ENCODE measurements around the gene ETDA. TPM values are rescaled to one million over a fixed set of nuclear protein-coding genes. Genes with fewer than 3 reads are reported as not detected.

ETDA gene
- polyA plus RNA-seq, 1 donor = not detected

DNA sequence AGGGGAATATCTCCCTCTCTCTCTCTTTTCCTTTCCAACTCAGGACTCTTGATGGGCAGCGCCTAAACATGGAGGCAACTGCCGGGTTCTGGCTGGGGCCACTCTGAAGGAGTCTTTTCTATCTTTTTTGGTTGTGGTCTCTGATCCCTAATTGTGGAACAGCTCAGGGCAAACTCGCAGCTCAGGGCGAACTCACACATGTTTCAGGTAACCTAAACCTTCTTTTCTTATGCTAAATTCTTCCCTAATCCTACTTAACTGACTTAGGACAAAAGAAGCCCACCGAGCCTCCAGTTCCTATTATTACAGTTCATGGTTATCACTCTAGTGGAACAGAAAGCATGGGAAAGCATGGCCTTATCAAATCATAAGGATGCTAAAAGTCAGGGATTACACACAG lies 21.3 kb downstream of the ETDA start:
- H3K27ac ChIP-seq (ENCODE audit: low read length) = no peak overlapping the region
- no CpG with 5 or more reads among the region's 5 CpGs for WGBS (ENCODE audit: insufficient coverage, low lambda C conversion rate)
- H3K36me3 ChIP-seq (ENCODE audit: control insufficient read depth, insufficient read depth, low read length) = no peaks in the 10 kb centered on the region
- H3K9me3 ChIP-seq (ENCODE audit: control insufficient read depth, low read depth, low read length) = no peaks in the 10 kb centered on the region
- DNase-seq = no peak
- no peaks in the 10 kb centered on the region for H3K27me3 ChIP-seq (ENCODE audit: control insufficient read depth, insufficient read depth, low read length)
- no peak overlapping the region for H3K4me3 ChIP-seq (ENCODE audit: low read length)
- no peaks in the 10 kb centered on the region for H3K4me1 ChIP-seq (ENCODE audit: control insufficient read depth, insufficient read depth, low read length)

DNA sequence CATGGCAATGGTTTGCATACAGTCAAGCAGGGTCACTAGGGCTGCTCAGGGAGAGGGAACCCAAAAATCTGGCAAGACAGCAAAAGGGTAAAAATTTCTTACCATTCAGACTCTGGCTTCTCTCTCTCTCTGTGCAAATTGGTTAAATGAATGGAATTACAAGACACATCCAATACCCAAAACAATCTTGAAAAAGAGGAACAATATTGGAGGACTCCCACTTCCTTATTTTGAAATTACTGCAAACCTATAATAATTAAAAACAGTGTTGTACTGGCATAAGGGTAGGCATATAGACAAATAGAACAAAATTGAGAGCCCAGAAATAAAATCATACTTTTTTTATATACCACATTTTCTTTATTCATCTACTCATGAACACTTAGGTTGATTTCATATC lies 24.1 kb downstream of the ETDA start:
- Histone ChIP-seq H3K4me3 (ENCODE audit: low read length) (no peak overlapping the region), H3K27me3 (ENCODE audit: control insufficient read depth, insufficient read depth, low read length) (no peaks in the 10 kb centered on the region), H3K36me3 (ENCODE audit: control insufficient read depth, insufficient read depth, low read length) (no peaks in the 10 kb centered on the region), H3K27ac (ENCODE audit: low read length) (no peak overlapping the region), H3K9me3 (ENCODE audit: control insufficient read depth, low read depth, low read length) (no peaks in the 10 kb centered on the region), H3K4me1 (ENCODE audit: control insufficient read depth, insufficient read depth, low read length) (no peaks in the 10 kb centered on the region)
- no peak for DNase-seq

DNA sequence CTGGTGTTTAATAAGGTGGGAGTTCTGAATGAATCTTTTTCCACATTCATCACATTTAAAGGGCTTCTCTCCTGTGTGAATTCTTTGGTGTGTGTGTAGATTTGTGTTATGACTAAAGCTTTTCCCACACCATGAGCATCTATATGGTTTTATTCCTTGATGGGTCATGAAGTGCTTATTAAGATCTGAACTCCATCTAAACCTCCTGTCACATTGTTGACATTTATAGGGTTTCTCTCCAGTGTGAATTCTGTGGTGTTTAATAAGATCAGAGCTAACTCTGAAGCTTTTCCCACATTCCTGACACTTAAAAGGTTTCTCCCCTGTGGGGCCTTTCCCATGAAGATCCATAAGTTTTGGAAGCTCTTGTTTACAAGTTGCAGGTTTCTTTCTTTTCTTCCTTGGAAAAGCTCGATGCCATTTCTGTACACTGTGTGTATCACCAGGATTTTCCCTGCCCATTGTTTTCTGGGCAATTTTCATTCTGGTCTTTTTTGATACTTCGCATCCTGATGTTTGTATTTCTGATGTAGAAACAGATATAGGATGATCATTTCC lies 35.5 kb downstream of the ETDA start:
- Histone ChIP-seq H3K4me3 (ENCODE audit: low read length) (no peak overlapping the region), H3K36me3 (ENCODE audit: control insufficient read depth, insufficient read depth, low read length) (peaks cover 5% of the 10 kb centered on the region), H3K27ac (ENCODE audit: low read length) (no peak overlapping the region), H3K27me3 (ENCODE audit: control insufficient read depth, insufficient read depth, low read length) (no peaks in the 10 kb centered on the region), H3K9me3 (ENCODE audit: control insufficient read depth, low read depth, low read length) (peaks cover 8% of the 10 kb centered on the region), H3K4me1 (ENCODE audit: control insufficient read depth, insufficient read depth, low read length) (no peaks in the 10 kb centered on the region)
- no peak for DNase-seq
- WGBS (ENCODE audit: insufficient coverage, low lambda C conversion rate) = 100% methylated on average over 1 of the region's 2 CpGs

DNA sequence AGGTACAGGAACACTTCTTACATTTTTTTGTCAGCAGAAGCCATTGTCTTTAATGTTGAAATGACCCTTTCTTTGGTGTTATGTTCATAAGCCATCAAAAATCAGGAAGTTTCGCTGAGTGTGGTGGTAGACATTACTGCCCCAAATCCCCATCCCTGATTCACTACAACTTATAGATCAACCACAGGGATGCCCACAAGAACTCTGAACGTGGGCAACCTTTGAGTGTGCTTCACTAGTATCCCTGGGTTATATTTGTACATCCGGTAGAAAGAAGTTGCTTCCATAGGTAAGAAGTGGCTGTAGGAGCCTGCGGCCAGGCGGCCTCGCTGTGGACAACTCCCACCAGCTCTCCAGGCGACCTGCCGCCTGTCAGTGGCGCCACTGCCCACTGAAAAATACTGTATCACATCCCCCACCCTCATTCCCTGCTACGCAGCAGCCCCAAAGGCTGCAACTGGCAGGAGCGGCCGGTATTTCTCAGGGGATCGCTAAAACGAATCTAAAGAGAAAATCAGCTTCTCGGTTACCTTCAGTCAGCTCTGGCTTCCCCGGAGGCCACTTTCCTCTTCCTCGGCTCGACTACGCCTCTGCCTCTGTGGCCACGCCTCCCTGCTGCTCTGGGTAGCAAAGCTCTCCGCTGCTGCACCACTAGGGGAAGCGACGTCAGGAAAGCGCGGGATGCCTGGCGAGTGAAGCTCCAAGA lies 43.5 kb downstream of the ETDA start:
- no CpG with 5 or more reads among the region's 26 CpGs for WGBS (ENCODE audit: insufficient coverage, low lambda C conversion rate)
- Histone ChIP-seq H3K9me3 (ENCODE audit: control insufficient read depth, low read depth, low read length) (no peaks in the 10 kb centered on the region), H3K4me1 (ENCODE audit: control insufficient read depth, insufficient read depth, low read length) (no peaks in the 10 kb centered on the region), H3K36me3 (ENCODE audit: control insufficient read depth, insufficient read depth, low read length) (peaks cover 10% of the 10 kb centered on the region), H3K27ac (ENCODE audit: low read length) (no peak overlapping the region), H3K27me3 (ENCODE audit: control insufficient read depth, insufficient read depth, low read length) (no peaks in the 10 kb centered on the region), H3K4me3 (ENCODE audit: low read length) (peak overlapping the region; percentile 38)
- DNase-seq = peak; percentile 9 to 39

DNA sequence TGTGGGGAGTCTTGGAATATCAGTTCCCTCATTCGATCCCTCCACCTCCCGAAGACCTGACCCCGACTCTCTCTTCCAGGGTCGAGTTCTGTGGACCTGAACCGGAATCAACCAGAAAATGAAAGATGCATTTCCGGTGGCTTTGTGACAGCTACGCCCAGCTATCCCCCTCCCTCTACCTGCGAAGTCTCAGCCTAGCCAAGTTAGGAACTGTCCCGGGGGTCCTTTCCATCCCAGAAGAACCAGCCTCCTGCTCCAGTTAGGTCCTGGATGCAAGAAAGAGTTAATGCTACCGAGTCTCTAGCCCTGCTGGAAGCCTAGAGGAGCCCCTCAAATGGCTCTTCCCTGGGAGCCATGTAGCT lies 44.1 kb downstream of the ETDA start:
- no peaks in the 10 kb centered on the region for H3K4me1 ChIP-seq (ENCODE audit: control insufficient read depth, insufficient read depth, low read length)
- no peak overlapping the region for H3K27ac ChIP-seq (ENCODE audit: low read length)
- no peaks in the 10 kb centered on the region for H3K9me3 ChIP-seq (ENCODE audit: control insufficient read depth, low read depth, low read length)
- no peaks in the 10 kb centered on the region for H3K27me3 ChIP-seq (ENCODE audit: control insufficient read depth, insufficient read depth, low read length)
- H3K36me3 ChIP-seq (ENCODE audit: control insufficient read depth, insufficient read depth, low read length) = peaks cover 10% of the 10 kb centered on the region
- peak overlapping the region; percentile 38 for H3K4me3 ChIP-seq (ENCODE audit: low read length)
- no CpG with 5 or more reads among the region's 10 CpGs for WGBS (ENCODE audit: insufficient coverage, low lambda C conversion rate)
- peak in 1 of 2 donors; percentile 1 for DNase-seq

DNA sequence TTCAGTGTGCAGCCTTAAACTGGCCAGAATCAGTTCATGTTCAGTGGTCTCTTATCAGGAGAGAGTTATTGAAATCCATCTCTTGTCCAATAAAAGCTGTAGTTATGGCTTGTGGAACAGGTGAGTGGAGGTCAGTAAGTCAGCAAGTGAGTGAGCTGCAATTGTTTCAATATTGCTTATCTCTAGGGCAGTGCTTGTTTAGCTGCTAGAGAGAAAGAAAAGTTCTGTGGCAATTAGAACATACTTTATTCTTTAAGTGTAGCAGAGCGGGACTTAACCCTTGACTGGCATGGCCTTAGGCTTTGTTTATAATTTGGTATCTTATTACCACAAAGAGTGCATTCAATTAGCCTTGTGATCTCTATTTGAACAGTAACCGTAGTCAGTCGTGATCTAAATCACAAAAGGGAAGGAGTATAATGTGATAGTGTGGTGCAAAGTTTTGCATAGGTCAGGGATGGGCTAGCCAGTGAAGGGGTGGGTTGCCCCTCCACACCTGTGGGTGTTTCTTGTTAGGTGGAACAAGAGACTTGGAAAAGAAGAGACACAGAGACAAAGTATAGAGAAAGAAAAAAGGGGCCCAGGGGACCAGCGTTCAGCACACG lies 50.5 kb downstream of the ETDA start:
- no peaks in the 10 kb centered on the region for H3K9me3 ChIP-seq (ENCODE audit: control insufficient read depth, low read depth, low read length)
- no peak for DNase-seq
- no CpG with 5 or more reads among the region's 5 CpGs for WGBS (ENCODE audit: insufficient coverage, low lambda C conversion rate)

More for the DNA sequence above, 50.5 kb downstream of the ETDA start:
- H3K27ac ChIP-seq (ENCODE audit: low read length) = no peak overlapping the region
- no peaks in the 10 kb centered on the region for H3K4me1 ChIP-seq (ENCODE audit: control insufficient read depth, insufficient read depth, low read length)
- H3K27me3 ChIP-seq (ENCODE audit: control insufficient read depth, insufficient read depth, low read length) = no peaks in the 10 kb centered on the region
- no peaks in the 10 kb centered on the region for H3K36me3 ChIP-seq (ENCODE audit: control insufficient read depth, insufficient read depth, low read length)
- no peak overlapping the region for H3K4me3 ChIP-seq (ENCODE audit: low read length)

Other genes starting within 250 kb of the ETDA start
- gene RTL8B, start 229.5 kb upstream of the ETDA start, polyA plus RNA-seq = 5.3 TPM
- 82.1 TPM for gene RTL8C, start 219.7 kb upstream of the ETDA start, polyA plus RNA-seq
- gene RTL8A, start 199.9 kb upstream of the ETDA start, polyA plus RNA-seq = 50.2 TPM
- gene SMIM10L2B, start 153.3 kb upstream of the ETDA start, polyA plus RNA-seq = 6.4 TPM
- not detected for gene ETDB, start 131.5 kb upstream of the ETDA start, polyA plus RNA-seq
- gene CT55, start 80.7 kb upstream of the ETDA start, polyA plus RNA-seq = 0.06 TPM
- gene ETDC, start 57.4 kb downstream of the ETDA start, polyA plus RNA-seq = not detected
- 12.1 TPM for gene ZNF75D, start 92.0 kb downstream of the ETDA start, polyA plus RNA-seq
- 6.8 TPM for gene ZNF449, start 92.7 kb downstream of the ETDA start, polyA plus RNA-seq
- 4.4 TPM for gene SMIM10L2A, start 169.9 kb downstream of the ETDA start, polyA plus RNA-seq